ENCODE results near the gene SGMS1.

Gene SGMS1

GRCh38 chr10:50566150-50566549 is 57.6 kb downstream of the SGMS1 start:
- TF ChIP-seq, protein P1, sequence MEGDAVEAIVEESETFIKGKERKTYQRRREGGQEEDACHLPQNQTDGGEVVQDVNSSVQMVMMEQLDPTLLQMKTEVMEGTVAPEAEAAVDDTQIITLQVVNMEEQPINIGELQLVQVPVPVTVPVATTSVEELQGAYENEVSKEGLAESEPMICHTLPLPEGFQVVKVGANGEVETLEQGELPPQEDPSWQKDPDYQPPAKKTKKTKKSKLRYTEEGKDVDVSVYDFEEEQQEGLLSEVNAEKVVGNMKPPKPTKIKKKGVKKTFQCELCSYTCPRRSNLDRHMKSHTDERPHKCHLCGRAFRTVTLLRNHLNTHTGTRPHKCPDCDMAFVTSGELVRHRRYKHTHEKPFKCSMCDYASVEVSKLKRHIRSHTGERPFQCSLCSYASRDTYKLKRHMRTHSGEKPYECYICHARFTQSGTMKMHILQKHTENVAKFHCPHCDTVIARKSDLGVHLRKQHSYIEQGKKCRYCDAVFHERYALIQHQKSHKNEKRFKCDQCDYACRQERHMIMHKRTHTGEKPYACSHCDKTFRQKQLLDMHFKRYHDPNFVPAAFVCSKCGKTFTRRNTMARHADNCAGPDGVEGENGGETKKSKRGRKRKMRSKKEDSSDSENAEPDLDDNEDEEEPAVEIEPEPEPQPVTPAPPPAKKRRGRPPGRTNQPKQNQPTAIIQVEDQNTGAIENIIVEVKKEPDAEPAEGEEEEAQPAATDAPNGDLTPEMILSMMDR (IDR thresholded peaks at IDR 0.05; ENCODE audit: low read depth, low read length), result no peak
- H3K4me3 ChIP-seq (ENCODE audit: low read depth, low read length), result no peak overlapping the region

DNA sequence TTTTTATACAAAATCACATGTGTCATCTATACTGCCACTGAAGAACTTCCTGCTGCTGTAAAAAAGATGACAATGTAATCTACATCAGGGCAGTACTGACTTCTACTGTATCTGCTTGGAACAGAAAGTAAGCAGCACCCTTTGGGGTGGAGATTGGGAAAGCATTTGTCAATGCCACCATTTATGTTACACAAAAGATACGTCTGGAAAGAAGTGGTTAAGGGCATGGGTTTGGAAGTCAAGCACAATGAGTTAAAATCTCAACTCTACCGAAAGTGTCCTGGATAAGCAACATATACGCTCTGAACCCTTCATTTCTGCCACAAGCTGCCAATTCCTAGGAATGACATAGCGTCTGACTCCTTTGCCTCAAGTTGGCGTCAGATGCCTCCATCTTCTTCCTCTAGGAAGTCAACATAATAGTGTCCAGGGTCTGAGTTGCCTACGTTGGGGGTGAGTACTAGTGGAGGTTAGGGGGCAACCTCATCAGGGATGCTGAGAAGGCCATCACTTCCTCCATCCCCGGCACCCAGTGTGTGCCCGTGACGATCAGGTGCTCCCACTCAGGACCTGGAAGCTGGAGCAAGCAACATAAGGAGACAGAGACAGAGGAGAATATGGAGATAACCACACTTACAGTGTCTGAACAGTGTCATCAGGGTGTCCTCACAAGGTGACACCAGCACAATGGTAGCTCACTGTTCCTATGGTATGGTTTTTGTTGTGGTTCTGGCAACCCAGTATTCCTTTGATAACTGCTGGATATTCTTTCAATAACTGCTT is 58.3 kb downstream of the SGMS1 start:
- no peak overlapping the region for H3K4me3 ChIP-seq (ENCODE audit: low read depth, low read length)
- TF ChIP-seq, protein P1 (IDR thresholded peaks at IDR 0.05; ENCODE audit: low read depth, low read length), result no peak

GRCh38 chr10:50563906-50564305 is 59.9 kb downstream of the SGMS1 start:
- TF ChIP-seq, protein P1 (IDR thresholded peaks at IDR 0.05; ENCODE audit: low read depth, low read length), result no peak
- no peak overlapping the region for H3K4me3 ChIP-seq (ENCODE audit: low read depth, low read length)

- TF ChIP-seq, protein P1 (IDR thresholded peaks at IDR 0.05; ENCODE audit: low read depth, low read length), result peak; percentile 53
- no peak overlapping the region for H3K4me3 ChIP-seq (ENCODE audit: low read depth, low read length)
These were observed 61.9 kb downstream of the SGMS1 start for GRCh38 chr10:50561816-50562215.

DNA sequence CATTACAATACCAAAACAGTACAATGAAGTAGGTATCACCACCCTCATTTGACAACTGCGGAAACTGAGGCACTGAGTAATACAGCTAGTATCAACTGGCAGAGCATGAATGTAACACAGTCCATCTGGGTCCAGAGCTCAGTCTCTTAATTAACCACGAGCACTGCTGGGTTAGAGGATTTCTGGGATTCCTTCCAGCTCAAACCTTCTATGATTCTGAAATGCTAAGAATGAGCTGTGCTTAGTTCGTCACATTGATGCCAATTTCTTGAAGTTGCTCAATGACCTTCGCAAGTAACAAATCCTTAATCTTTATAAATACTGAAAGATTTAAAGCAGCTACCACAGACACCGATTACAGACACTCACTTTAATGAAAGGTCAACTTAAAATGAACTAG is 62.5 kb downstream of the SGMS1 start:
- TF ChIP-seq, protein P1 (IDR thresholded peaks at IDR 0.05; ENCODE audit: low read depth, low read length), result no peak
- no peak overlapping the region for H3K4me3 ChIP-seq (ENCODE audit: low read depth, low read length)

- TF ChIP-seq, protein P1 (IDR thresholded peaks at IDR 0.05; ENCODE audit: low read depth, low read length), result no peak
- no peak overlapping the region for H3K4me3 ChIP-seq (ENCODE audit: low read depth, low read length)
These were observed 63.4 kb downstream of the SGMS1 start for GRCh38 chr10:50560370-50560769.

DNA sequence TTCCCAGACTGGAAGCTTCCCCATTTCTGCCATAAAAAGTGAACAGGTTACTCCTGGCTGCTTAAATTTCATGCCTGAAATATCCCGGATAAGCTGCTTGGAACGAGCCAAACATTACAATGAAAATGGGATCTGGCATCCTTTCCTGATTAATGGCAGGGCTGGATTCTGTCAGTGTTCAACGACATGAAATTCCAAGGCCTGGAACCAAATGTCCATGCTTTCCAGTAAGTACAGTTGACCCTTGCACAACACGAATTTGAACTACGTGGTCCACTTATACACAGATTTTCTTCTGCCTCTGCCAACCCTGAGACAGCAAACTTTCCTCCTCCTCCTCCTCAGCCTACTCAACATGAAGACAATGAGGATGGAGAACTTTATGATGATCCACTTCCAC is 65.4 kb downstream of the SGMS1 start:
- no peak overlapping the region for H3K4me3 ChIP-seq (ENCODE audit: low read depth, low read length)
- TF ChIP-seq, protein P1 (IDR thresholded peaks at IDR 0.05; ENCODE audit: low read depth, low read length), result no peak
